GM10266 (cell line): ENCODE results near the gene UBXN11.

ENCODE experiments used
- DNase-seq: peaks from one replicate; pipeline ENCODE4 v3.0.0; 2012; ENCODE audit errors: extremely low spot score
- TF ChIP-seq, protein P1 (sequence below): IDR thresholded peaks from 2 replicates; pipeline ENCODE4 v1.5.1; 2012; ENCODE audit warnings: mild to moderate bottlenecking, low read depth; ENCODE audit not compliant: control insufficient read depth, insufficient read depth; ENCODE audit errors: missing control alignments

The UBXN11 gene

DNA sequence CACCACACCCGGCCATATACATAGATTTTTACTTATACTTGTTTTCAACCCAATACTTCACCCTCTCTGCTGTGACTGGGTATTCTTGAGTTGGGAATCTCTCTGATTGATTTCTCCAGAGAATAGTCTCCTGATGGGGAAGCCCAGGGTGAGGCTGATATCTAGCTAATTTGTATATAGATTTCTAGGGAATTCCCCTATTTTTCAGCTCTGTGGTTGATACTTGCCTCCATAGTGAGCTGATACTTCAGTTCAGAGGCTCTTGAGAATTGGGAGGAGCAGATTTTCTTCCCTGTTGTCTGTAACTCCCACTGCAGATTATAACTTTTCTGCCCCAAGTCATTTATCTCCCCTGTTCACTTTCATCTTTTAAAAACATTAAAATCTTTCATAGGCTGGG, 41.0 kb downstream of the UBXN11 start:
- DNase-seq: no peak

DNA sequence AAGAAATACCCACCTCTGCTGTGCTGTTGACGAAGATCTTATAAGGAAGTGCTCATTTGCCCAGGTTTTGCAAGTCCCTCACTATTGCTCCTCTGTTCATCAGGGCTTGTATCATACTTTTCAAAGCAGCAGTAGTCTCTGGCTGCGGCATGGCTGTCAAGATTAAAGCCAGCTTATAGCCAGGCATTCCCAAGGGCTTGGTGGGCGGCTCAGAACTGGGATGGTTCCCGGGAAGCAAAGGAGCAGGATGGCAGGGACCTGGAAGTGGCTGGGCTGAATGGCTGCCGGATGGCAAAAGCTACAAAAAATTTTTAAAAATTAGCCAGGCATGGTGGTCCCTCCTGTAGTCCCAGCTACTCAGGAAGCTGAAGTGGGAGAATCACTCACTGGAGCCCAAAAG, 43.2 kb downstream of the UBXN11 start:
- TF ChIP-seq, protein P1, sequence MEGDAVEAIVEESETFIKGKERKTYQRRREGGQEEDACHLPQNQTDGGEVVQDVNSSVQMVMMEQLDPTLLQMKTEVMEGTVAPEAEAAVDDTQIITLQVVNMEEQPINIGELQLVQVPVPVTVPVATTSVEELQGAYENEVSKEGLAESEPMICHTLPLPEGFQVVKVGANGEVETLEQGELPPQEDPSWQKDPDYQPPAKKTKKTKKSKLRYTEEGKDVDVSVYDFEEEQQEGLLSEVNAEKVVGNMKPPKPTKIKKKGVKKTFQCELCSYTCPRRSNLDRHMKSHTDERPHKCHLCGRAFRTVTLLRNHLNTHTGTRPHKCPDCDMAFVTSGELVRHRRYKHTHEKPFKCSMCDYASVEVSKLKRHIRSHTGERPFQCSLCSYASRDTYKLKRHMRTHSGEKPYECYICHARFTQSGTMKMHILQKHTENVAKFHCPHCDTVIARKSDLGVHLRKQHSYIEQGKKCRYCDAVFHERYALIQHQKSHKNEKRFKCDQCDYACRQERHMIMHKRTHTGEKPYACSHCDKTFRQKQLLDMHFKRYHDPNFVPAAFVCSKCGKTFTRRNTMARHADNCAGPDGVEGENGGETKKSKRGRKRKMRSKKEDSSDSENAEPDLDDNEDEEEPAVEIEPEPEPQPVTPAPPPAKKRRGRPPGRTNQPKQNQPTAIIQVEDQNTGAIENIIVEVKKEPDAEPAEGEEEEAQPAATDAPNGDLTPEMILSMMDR: no peak
- no peak for DNase-seq

More for the DNA sequence above, 41.0 kb downstream of the UBXN11 start:
- TF ChIP-seq, protein P1: no peak

DNA sequence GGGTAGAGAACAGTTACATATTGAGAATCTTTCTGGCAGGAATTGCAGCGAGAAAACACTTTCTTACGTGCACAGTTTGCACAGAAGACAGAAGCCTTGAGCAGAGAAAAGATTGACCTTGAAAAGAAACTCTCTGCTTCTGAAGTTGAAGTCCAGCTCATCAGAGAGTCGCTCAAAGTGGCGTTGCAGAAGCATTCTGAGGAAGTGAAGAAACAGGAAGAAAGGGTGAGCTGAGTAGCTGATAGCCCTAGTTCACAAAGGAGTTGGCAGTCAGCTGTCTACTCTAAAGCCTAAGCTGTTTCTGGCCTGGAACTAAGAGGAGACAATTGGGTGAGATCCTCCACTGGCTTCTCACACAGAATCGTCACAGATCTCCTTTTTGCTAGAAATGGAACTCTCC, 46.9 kb downstream of the UBXN11 start:
- no peak for DNase-seq

DNA sequence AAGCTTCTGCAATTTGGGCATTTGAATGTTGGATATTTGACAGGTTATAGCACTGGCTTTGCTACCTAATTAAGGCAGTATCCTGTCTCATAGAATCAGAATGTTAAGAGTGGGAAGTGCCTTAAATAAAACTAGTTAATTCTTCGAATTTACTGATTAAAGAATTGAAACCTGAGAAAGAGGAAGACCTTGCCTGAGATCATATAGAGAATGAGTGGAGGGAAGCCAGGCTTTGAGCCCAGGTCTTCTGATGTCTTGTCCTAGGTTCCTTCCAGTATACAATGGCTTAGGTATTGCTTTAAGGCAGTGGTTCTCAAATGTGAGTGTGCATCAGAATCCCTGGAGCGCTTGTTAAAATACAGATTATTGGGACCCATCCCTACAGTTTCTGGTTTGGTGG, 47.4 kb downstream of the UBXN11 start:
- DNase-seq: no peak

More for the DNA sequence above, 46.9 kb downstream of the UBXN11 start:
- TF ChIP-seq, protein P1: no peak

DNA sequence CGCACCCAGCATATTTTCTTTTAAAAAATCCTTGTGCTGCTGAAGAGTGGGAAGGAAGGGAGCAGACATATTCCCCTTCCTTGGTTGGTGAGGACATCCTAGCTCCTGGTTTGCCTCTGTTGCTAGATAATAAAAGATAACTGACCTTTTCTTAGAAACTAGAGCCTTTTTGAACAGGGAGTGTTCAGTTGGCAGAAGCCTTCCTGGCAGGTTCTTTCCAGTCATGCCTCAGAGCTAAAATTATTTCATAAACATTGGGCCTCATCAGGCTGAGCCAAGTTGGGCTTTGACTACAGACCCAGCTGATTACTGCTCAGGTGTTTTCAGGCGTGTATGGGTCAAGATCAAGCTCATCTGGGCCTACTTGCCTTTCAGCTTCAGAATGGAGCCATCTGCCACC, 49.2 kb downstream of the UBXN11 start:
- TF ChIP-seq, protein P1: no peak
- DNase-seq: no peak

More for the DNA sequence above, 47.4 kb downstream of the UBXN11 start:
- TF ChIP-seq, protein P1: no peak

DNA sequence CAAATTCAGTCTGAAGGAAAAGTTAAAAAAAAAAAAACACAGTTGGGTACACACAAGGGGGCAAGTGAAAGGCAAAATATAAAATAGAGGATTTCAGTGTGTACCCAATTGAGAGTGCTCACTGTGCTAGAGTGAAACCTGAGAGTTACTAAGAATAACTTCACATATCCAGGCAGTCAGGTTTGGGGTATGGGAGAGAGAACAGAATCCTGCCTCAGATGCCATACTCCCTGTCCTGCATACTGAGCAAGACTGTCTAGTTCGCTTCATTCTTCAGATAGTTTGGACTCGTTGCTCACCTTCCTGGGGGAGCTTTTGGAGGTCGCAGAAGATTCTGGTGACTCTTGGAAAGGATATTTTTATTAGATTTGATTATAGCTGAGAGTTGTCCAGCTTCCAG, 52.0 kb downstream of the UBXN11 start:
- TF ChIP-seq, protein P1: no peak

DNA sequence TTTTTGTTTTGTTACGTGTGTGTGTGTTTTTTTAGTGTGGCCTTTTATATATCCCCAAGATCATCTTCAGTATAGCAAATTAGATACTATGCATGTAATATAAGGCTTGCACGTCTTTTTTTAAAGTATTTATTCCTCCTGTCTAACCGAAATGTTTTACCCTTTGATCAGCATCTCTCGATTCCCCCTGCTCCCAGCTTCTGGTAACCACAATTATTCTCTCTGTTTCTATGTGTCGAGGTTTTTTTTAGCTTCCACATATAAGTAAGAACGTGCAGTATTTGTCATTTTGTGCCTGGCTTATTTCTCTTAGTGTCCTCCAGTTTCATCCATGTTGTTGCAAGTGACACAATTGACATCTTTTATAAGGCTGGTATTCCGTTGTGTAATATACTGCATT, 53.7 kb downstream of the UBXN11 start:
- TF ChIP-seq, protein P1: no peak
- DNase-seq: no peak

More for the DNA sequence above, 52.0 kb downstream of the UBXN11 start:
- no peak for DNase-seq
